Measurements from ENCODE around the gene SDHAF2.

DNA sequence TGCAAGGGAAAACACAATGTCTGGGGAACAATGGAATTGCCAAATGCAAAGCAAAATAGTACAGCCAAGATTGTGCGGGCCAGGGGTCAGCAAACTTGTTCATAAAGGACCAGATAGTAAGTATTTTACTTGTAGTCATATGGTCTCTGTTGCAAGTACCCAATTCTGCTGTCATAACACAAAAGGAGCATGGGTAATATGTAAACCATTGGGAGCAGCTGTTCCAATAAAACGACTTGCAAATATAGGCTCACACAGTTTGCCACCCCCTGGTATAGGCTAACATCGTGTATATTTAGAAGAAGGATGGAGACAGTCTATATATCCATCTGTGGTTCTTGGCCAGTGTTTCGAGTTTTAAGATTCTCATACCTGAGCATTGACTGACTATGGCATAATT is 15.6 kb downstream of the SDHAF2 start:
- TF ChIP-seq, protein P1, sequence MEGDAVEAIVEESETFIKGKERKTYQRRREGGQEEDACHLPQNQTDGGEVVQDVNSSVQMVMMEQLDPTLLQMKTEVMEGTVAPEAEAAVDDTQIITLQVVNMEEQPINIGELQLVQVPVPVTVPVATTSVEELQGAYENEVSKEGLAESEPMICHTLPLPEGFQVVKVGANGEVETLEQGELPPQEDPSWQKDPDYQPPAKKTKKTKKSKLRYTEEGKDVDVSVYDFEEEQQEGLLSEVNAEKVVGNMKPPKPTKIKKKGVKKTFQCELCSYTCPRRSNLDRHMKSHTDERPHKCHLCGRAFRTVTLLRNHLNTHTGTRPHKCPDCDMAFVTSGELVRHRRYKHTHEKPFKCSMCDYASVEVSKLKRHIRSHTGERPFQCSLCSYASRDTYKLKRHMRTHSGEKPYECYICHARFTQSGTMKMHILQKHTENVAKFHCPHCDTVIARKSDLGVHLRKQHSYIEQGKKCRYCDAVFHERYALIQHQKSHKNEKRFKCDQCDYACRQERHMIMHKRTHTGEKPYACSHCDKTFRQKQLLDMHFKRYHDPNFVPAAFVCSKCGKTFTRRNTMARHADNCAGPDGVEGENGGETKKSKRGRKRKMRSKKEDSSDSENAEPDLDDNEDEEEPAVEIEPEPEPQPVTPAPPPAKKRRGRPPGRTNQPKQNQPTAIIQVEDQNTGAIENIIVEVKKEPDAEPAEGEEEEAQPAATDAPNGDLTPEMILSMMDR (conservative IDR thresholded peaks at IDR 0.05 in 1 of 2, IDR thresholded peaks at IDR 0.05 in 1 of 2; ENCODE audit: extremely low read depth in 1 of 2, insufficient read depth in 1 of 2, low read depth in 1 of 2, low read length in 2 of 2), result no peak
- no peak for TF ChIP-seq EZH2 (IDR thresholded peaks at IDR 0.05; ENCODE audit: borderline replicate concordance, low read length)
